Naive thymus-derived CD8-positive, alpha-beta T cell (primary cell): ENCODE measurements around the gene FBXO3. TPM values are rescaled to one million over a fixed set of nuclear protein-coding genes. Genes with fewer than 3 reads are reported as not detected.
A peak's percentile ranks its signal among the peaks of the same experiment; 100 is the strongest.

Experiments
- ATAC-seq, 2 donors: fragments of 150-1000 bp; cut with Tn5 transposase in 1 of 2; sonication (Bioruptor Pico), chemical (Tn5 transposase) in 1 of 2; 1 replicate in 1 of 2; 2 replicates in 1 of 2; pipeline ENCODE4 v1.10.0; 2021; ENCODE audit warnings: mild to moderate bottlenecking in 2 of 2, moderate library complexity in 2 of 2
- POLR2A ChIA-PET: fragments of 350-600 bp; sonication (Branson Sonifier 250); formaldehyde crosslinking; loops from one replicate; lab custom pipeline; 2021; ENCODE audit warnings: antibody characterized with exemption; lab: Charles Lee
- DNase-seq, 10 donors: peaks; one replicate each; pipeline versions ENCODE4 v3.0.0 to v3.0.0-alpha.2; 2020 to 2022
- H3K27ac Mint-ChIP-seq, 10 donors: one replicate each; pipeline ENCODE4 v1.8.0; 2020 to 2022; ENCODE audit warnings: mild to moderate bottlenecking in 10 of 10, mixed read lengths in 10 of 10, moderate library complexity in 4 of 10, inconsistent platforms in 1 of 10
- H3K27me3 Mint-ChIP-seq, 5 donors: one replicate each; pipeline ENCODE4 v1.8.0; 2021 to 2022; ENCODE audit warnings: mixed read lengths in 5 of 5
- H3K36me3 Mint-ChIP-seq, 3 donors: one replicate each; pipeline ENCODE4 v1.8.0; 2020 to 2022; ENCODE audit warnings: mixed read lengths in 3 of 3, mild to moderate bottlenecking in 2 of 3, inconsistent platforms in 1 of 3
- H3K4me1 Mint-ChIP-seq, 4 donors: one replicate each; pipeline ENCODE4 v1.8.0; 2021 to 2022; ENCODE audit warnings: mixed read lengths in 4 of 4
- H3K4me3 Mint-ChIP-seq, 10 donors: one replicate each; pipeline ENCODE4 v1.8.0; 2020 to 2022; ENCODE audit warnings: mild to moderate bottlenecking in 10 of 10, mixed read lengths in 10 of 10, moderate library complexity in 6 of 10, inconsistent platforms in 1 of 10
- H3K9me3 Mint-ChIP-seq, 9 donors: one replicate each; pipeline ENCODE4 v1.8.0; 2020 to 2022; ENCODE audit warnings: mixed read lengths in 9 of 9, mild to moderate bottlenecking in 3 of 9, inconsistent platforms in 1 of 9, moderate library complexity in 1 of 9
- polyA plus RNA-seq, 3 donors: library from polyadenylated mRNA; unstranded; fragments of 300-500 nt; fragmentation: Illumina TruSeq; gene quantifications; one replicate each; pipeline ENCODE4 v1.2.3, GENCODE V29; 2021
- total RNA-seq, 8 experiments: library from RNA in 2 of 8; stranded (reverse) in 2 of 8; gene quantifications; one replicate each; pipeline ENCODE4 v1.2.3 and lab custom pipeline; 2021 to 2026

The FBXO3 gene
- total and polyA plus RNA-seq, 5 experiments from 2014 or later, result 23.6 to 52.1 (median 25.5) TPM

DNA sequence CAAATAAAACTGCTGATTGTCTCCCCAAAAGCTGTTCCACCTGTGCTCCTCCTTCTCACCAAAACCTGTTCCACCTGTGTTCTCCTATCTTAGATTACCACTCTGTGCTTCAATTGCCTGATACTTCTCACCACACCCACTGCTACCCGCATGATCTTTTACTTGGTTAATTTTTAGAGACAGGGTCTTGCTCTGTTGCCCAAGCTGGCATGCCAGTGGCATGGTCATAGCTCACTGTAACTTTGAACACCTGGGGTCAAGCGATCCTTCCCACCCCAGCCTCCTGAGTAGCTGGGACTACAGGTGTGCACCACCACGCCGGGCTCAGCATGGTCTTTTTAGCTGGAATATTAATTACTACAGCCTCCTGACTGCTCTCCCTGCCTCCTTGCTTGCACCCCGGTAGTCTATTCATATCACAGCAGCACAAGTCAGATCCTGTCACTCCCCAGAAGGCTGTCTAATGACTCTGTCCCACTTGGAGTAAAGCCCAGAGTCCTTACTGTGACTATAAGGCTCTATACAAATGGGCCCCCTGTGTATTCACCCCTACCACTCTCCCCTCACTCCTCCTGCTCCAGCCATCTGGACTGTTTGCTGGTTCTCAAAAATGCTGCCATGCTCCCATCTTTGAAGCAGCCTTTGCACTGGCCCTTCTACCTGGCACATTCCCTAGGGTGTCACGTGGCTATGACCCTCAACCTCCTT is 77.2 kb downstream of the FBXO3 start:
- H3K4me1 Mint-ChIP-seq, result peaks cover 18 to 30% (median 20%) of the 10 kb centered on the region in 4 donors
- no peaks in the 10 kb centered on the region for H3K36me3 Mint-ChIP-seq
- POLR2A ChIA-PET, result interaction anchor here (0.6 kb wide), 1 partner anchor 624 kb away, joined by 3 read pairs; no protein-coding TSS in a partner anchor
- no peaks in the 10 kb centered on the region for H3K9me3 Mint-ChIP-seq
- no peak overlapping the region for H3K27ac Mint-ChIP-seq
- no peak for DNase-seq
- H3K4me3 Mint-ChIP-seq, result no peak overlapping the region
- ATAC-seq, result no peak
- peaks cover 0 to 12% (median 7%) of the 10 kb centered on the region in 5 donors for H3K27me3 Mint-ChIP-seq

GRCh38 chr11:33696411-33696810 is 77.9 kb downstream of the FBXO3 start:
- Mint-ChIP-seq H3K4me3 (no peak overlapping the region), H3K27ac (peak overlapping the region in 1 of 10 donors; percentile 20), H3K36me3 (no peaks in the 10 kb centered on the region), H3K27me3 (peaks cover 0 to 12% (median 7%) of the 10 kb centered on the region in 5 donors), H3K4me1 (peaks cover 15 to 26% (median 18%) of the 10 kb centered on the region in 4 donors), H3K9me3 (no peaks in the 10 kb centered on the region)
- POLR2A ChIA-PET, result no interaction called here
- DNase-seq (peak in 3 of 10 donors; percentile 5 to 15 (median 11)), ATAC-seq (no peak)

DNA sequence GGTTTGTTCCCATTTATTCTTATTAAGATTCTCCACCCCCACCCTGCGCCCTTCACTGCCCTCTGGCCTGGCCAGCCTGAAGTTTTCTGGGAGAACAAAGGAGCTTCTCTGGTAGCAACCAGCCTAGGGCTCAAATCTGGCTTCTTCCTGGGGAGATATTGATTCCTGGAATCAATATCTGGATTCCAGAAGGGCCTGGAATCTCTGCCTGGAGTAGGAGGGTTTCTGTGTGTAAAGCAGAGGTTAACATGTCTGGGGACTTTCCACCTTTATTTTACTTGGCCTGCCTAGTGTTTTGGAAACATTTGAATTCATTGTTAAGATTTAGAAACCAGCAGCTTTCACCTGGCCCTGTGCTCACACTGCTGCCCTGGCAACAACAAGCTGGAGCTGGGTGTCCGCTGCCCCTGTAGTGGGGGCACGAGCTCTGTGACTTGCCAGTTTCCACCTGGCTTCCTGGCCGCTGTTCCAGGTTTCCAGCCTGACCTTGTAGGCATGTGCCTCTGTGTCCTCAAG is 79.2 kb downstream of the FBXO3 start:
- POLR2A ChIA-PET, result interaction anchor here (1.0 kb wide), 1 partner anchor 44 kb away, joined by 3 read pairs; no protein-coding TSS in a partner anchor
- peaks cover 8 to 18% (median 12%) of the 10 kb centered on the region in 4 donors for H3K4me1 Mint-ChIP-seq
- H3K27me3 Mint-ChIP-seq, result peaks cover 0 to 12% (median 7%) of the 10 kb centered on the region in 5 donors
- ATAC-seq (no peak), DNase-seq (no peak)
- H3K27ac Mint-ChIP-seq, result no peak overlapping the region
- no peak overlapping the region for H3K4me3 Mint-ChIP-seq
- no peaks in the 10 kb centered on the region for H3K36me3 Mint-ChIP-seq
- H3K9me3 Mint-ChIP-seq, result no peaks in the 10 kb centered on the region

GRCh38 chr11:33694346-33695050 is 79.8 kb downstream of the FBXO3 start:
- Mint-ChIP-seq H3K36me3 (no peaks in the 10 kb centered on the region), H3K27ac (no peak overlapping the region), H3K9me3 (no peaks in the 10 kb centered on the region), H3K4me3 (no peak overlapping the region), H3K27me3 (peaks cover 0 to 12% (median 7%) of the 10 kb centered on the region in 5 donors), H3K4me1 (peaks cover 4 to 12% (median 7%) of the 10 kb centered on the region in 4 donors)
- POLR2A ChIA-PET, result interaction anchor here (1.0 kb wide), 1 partner anchor 44 kb away, joined by 3 read pairs; no protein-coding TSS in a partner anchor
- DNase-seq, result no peak
- ATAC-seq, result no peak

DNA sequence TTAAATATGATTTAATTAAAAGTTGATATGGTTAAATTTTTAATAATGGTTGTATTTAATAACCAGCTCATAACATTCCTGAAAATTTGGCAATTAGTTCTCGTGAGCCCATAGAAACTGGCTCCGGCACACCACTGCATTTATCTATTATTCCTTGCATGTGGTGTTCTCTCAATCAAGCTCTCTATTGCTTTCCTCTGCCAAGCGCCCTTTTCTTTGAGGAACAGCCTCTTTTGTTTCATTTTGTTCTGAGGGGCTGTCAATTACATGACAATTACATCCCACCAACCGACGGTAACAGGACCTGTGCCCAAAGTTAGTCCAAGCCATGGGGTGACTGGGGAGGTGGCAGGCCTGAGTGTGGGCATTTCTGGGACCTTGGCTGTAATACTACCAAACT is 81.8 kb downstream of the FBXO3 start:
- POLR2A ChIA-PET, result no interaction called here
- no peak overlapping the region for H3K4me3 Mint-ChIP-seq
- H3K27ac Mint-ChIP-seq, result no peak overlapping the region
- peaks cover 0 to 4% (median 0%) of the 10 kb centered on the region in 9 donors for H3K9me3 Mint-ChIP-seq
- ATAC-seq (no peak), DNase-seq (no peak)
- H3K36me3 Mint-ChIP-seq, result peaks cover 0 to 1% (median 0%) of the 10 kb centered on the region in 3 donors
- H3K4me1 Mint-ChIP-seq, result peaks cover 4 to 11% (median 7%) of the 10 kb centered on the region in 4 donors
- peaks cover 0 to 12% (median 7%) of the 10 kb centered on the region in 5 donors for H3K27me3 Mint-ChIP-seq

DNA sequence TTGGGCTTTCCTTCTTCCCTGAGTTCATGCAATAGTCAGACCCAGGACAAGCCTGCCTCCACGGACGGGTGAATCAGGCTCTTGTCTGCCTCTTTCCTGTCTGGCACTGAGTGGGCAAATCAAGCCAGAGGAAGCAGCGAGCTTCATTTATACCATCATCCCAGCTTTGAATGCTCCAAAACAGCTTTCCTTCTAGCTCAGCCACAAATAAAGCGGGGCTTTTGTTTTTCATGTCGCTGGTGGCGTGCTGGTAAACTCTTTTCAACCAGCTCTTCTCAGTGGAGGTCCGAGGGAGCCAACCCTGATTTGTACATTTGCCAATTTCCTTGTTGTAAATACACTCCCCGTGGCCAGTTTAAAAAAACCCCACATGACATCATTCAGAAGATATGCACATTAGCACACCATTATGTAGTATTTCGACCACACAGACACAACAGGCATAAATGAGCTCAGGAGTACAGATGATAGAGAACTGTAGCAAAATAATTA is 82.3 kb downstream of the FBXO3 start:
- Mint-ChIP-seq H3K27ac (no peak overlapping the region), H3K36me3 (peaks cover 0 to 5% (median 4%) of the 10 kb centered on the region in 3 donors)
- POLR2A ChIA-PET, result no interaction called here

GRCh38 chr11:33691066-33691864 is 83.1 kb downstream of the FBXO3 start:
- no peak overlapping the region for H3K27ac Mint-ChIP-seq
- DNase-seq, result no peak

More for the DNA sequence above, 82.3 kb downstream of the FBXO3 start:
- no peak for ATAC-seq
- Mint-ChIP-seq H3K27me3 (peaks cover 0 to 12% (median 8%) of the 10 kb centered on the region in 5 donors), H3K4me1 (peaks cover 4 to 11% (median 7%) of the 10 kb centered on the region in 4 donors), H3K9me3 (peaks cover 0 to 8% (median 3%) of the 10 kb centered on the region in 9 donors), H3K4me3 (no peak overlapping the region)
- no peak for DNase-seq

More at GRCh38 chr11:33691066-33691864, 83.1 kb downstream of the FBXO3 start:
- ATAC-seq, result no peak
- POLR2A ChIA-PET, result no interaction called here
- Mint-ChIP-seq H3K4me3 (no peak overlapping the region), H3K9me3 (peaks cover 0 to 9% (median 3%) of the 10 kb centered on the region in 9 donors), H3K4me1 (peaks cover under 1 to 3% (median 2%) of the 10 kb centered on the region in 4 donors), H3K27me3 (peaks cover 6 to 12% (median 8%) of the 10 kb centered on the region in 5 donors), H3K36me3 (peaks cover 0 to 5% (median 4%) of the 10 kb centered on the region in 3 donors)

Other genes starting within 250 kb of the FBXO3 start
- under 1 TPM in 1 of 2 experiments, not detected in 1; 0.47 TPM for gene C11orf91, start 73.7 kb downstream of the FBXO3 start, total RNA-seq
- not detected for gene C11orf91, start 73.7 kb downstream of the FBXO3 start, polyA plus RNA-seq
- gene CD59, start 38.1 kb downstream of the FBXO3 start, total RNA-seq, result 10 to 100 TPM; 59.0 to 66.8 TPM
- 10 to 100 TPM; 36.2 to 53.7 (median 47.5) TPM for gene CD59, start 38.1 kb downstream of the FBXO3 start, polyA plus RNA-seq
- gene LMO2, start 117.6 kb upstream of the FBXO3 start, total RNA-seq, result under 1 TPM; 0.47 to 0.99 TPM
- not detected for gene LMO2, start 117.6 kb upstream of the FBXO3 start, polyA plus RNA-seq